IPS DF 4.7 (cell line): ENCODE data around the gene CLIC4.
"Not testable (repeated sequence)": the region's sequence is repeated elsewhere in the genome, so short reads cannot be mapped to it uniquely, and the experiment has no call there.

ENCODE experiments used
- DNase-seq: peaks from one replicate; pipeline ENCODE4 v3.0.0-alpha.2; 2013; ENCODE audit warnings: low spot score; ENCODE audit errors: extremely low read depth

CLIC4 gene

DNA sequence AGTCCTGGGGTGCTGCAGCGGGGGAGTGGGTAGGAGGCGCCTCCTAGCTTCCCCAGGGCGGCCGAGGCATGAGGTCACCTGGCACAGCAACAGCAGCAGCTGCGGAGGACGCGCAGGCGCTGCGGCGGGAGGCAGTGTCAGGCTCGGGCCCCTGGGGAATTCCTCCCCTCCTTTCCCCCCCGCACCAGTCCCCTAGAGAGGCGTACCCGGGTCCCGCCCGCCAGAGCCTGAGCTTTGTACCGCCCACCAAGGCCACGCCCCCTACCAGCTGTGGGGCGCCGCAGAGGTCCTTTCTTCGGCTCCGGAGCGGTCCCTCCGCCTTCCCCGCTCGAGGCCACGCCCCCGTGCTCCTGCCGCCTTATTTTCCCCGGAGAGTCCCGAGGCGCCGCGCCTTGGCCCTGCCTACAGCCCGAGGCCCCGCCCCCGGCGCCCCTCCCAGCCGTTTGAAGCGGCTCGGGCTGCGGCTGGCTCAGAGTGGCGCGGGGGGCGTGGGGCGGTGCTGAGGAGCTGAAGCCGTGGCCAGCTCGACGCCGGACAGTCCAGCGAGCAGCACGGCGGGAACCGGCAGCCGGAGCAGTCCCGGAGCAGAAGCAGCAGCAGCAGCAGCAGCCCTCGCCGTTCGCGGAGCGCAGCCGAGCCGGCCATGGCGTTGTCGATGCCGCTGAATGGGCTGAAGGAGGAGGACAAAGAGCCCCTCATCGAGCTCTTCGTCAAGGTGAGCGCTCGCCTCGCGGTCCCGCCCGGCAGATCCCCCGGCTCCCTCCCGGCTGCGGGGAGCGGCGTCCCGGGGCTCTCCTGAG, at the start of gene CLIC4:
TSS of gene CLIC4 (plus strand) at position 537 of the 800 bp plus-strand sequence. CDS start at position 644, 107 bp downstream.
- peak; percentile 88 for DNase-seq

DNA sequence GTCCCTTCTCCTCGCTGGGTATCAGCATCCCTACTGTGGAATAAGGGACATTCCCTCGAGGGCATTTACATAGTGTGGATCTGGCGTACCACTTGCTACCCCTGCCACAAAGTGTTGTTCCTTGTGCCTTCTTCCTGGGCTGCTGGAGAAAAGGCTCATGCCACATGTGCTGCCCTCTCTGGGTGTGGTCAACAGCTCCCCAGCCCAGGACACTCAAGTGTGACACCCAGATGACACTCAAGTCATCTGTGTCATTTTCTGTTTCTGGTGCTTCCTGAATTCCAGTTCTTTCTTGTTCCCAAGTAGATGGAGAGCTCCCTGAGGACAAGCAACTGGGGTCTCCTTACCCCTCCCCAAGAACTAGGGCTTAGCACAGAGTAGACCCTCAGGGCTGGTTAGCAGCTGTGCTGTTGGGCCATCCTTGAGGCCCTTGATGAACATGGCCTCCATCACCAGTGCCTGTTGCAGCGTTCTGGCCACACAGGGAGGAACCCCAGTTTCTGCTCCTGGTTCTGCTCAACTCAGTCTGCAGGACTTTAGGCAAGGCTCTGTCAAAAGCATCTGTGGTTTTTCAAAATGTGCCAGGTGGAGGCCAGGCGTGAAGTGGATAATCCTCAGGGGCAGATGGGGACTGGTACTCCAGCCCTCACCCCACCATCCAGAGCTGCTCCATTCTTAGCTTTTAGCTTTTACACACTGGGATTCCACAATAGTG, 49.0 kb upstream of the CLIC4 start:
- DNase-seq: no peak

DNA sequence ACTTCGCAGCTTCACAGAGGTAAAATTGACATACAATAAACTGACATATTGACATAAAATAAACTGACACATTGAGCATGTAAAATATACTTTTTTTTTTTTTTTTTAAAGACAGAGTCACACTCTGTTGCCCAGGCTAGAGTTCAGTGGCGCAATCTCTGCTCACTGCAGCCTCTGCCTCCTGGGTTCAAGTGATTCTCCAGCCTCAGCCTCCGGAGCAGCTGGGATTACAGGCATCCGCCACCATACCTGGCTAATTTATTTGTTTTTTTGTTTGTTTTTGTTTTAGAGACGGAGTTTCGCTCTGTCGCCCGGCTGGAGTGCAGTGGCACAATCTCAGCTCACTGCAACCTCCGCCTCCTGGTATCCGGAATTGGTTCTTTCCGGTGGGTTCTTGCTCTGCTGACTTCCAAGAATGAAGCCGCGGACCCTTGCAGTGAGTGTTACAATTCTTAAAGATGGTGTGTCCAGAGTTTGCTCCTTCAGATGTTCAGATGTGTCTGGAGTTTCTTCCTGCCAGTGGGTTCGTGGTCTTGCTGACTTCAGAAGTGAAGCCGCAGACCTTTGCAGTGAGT, 48.4 kb upstream of the CLIC4 start:
- DNase-seq: no peak

DNA sequence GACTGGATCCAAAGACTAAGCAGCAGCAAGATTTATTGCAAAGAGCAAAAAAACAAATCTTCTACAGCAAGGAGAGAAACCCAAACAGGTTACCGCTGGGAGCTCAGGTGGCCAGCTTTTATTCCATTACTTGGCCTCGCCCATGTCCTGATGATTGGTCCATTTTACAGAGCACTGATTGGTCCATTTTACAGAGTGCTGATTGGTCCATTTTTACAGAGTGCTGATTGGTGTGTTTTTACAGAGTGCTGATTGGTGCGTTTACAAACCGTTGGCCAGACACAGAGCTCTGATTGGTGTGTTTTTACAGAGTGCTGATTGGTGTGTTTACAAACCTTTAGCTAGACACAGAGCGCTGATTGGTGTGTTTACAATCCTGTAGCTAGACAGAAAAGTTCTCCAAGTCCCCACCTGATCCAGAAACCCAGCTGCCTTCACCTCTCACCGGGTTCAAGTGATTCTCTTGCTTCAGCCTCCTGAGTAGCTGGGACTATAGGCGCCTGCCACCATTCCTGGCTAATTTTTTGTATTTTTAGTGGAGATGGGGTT, 47.7 kb upstream of the CLIC4 start:
- not testable (repeated sequence) for DNase-seq

DNA sequence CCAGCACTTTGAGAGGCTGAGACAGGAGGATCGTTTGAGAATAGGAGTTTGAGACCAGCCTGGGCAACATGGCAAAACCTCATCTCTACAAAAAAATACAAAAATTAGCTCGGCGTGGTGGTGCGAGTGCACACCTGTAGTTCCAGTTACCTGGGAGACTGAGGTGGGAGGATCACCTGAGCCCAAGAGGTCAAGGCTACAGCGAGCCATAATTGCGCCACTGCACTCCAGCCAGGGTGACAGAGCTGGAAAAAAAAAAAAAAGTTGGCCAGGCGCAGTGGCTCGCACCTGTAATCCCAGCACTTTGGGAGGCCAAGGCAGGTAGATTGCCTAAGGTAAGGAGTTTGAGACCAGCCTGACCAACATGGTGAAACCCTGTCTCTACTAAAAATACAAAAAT, 46.9 kb upstream of the CLIC4 start:
- DNase-seq: not testable (repeated sequence)

DNA sequence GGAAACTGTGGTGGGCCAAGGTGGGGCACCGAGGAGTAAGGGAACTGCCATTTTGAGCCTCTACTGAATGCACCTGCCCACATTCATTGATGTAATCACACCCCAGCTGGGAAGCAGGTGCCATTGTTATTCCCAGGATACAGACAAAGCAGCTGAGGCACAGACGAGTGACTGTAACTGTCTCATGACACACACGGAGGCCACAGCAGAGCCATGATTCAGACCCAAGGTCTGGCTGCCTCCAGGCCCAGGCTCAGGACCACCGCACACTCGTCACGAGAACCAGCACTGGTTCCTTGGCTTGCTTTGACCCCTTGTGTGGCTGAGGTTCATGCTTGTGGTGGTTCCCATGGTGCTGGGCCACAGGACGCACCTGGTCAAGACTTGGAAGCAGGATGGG, 45.6 kb upstream of the CLIC4 start:
- no peak for DNase-seq

DNA sequence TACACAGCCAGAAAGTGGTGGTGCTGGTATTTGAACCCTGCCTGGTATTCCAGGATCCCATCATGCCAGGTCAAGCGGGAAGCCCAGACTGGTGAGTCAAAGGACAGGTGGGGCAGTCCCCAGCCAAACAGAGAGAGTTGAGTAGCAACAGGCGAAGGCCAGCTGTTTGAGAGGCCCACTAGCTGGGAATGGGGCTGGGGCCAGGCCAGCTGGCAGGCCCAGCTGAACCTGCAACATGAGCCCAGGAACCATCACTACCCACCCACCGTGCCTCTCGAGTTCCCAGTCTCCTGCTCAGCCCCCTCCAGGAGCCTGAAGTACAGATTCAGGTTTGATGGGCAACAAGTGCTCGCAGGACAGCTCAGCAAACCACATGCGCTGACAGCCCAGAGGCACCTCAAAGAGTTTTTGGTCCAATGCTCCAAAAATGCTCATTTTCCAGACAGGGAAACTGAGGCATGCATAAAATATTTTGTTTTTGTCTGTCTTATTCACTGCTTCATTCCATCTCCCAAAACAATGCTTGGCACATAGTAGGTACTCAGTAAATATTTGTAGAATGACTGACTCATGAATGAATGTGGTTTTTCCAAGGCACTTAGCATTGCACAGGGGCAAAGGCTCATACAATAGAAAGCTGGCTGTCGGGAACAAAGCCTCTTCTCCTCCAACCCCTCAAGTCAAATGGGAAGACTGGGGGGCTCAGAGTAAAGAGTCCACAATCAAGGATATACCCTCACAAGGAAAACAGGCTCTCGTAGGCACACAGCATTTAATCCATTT, 42.5 kb upstream of the CLIC4 start:
- no peak for DNase-seq

DNA sequence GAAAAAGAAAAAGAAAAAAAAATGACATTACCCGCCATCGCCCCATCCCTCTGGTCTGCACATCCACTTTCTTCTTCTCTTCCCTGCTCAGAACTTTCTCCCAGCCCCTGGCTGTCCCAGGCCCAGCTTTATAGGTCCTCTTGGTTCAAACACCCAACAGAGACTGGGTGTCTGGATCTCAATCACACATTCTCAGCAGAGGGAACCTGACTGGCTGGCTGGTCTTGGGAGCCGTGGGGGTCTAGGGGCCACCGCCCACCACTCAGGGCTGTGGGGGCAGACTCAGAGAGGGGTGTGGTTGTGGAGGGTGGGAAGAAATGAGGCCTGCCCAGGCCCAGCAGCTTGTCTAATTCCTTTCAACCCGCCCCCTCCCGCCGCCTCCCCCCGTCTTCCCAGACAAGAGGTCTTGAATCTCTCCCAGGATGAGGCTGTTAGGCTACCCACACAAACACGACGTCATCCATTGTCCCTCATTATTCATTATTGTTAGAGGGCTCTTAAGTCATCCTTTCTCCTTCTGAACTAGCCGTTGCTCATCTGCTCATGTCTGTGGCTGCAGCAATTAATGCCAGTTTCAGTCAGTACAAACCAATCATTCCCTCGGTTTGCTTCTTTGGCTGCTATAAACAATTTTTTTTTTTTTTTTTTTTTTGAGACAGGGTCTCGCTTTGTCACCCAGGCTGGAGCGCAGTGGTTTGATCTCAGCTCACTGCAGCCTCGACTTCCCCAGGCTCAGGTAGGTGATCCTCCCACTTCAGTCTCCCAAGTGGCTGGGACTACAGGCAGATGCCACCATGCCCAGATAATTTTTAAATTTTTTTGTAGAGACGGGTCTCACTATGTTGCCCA, 40.6 kb upstream of the CLIC4 start:
- no peak for DNase-seq

DNA sequence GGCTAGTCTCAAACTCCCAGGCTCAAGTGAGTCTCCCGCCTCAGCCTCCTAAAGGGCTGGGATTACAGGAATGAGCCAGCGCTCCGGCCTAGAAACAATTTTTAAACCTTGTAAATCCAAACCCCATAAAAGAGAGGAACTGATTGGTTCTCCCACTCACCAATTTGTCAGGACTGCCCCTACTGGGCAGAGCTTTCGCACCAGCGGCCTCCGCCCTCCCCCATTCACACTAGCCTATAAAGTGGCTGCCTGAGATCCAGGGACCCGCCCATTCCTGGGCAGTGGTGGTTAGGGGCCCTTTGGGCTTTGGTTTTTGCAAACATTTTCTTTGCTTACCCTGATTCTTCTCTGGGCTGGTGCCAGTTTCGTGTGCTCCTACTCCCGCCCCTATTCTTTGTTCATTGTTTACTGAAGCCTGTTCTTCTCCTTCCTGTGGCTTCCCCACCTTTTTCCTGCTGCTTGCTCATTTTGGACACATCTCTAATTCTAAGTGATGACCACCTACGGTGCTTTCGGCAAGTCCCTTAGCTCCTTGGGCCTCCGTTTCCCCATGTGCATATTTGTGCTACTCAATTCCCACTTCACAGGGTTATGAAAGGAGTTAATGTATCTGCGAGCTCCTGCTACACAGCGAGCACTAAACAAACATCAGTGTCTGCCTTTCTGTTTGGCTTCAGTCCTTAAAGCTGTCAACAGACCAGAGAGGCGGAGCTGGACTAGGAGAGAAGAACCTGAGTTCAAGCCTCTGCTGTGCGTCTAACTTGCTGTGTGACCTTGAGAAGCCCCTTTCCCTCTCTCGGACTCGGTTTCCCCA, 39.8 kb upstream of the CLIC4 start:
- DNase-seq: peak; percentile 53

DNA sequence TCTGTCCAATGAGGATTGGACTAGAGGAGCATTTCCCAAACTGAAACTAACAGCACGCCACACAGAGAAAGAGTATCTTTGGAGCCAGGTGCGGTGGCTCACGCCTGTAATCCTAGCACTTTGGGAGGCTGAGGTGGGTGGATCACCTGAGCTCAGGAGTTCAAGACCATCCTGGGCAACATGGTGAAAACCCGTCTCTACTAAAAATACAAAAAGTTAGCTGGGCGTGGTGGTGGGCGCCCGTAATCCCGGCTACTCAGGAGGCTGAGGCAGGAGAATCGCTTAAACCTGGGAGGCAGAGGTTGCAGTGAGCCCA, 39.2 kb upstream of the CLIC4 start:
- DNase-seq: not testable (repeated sequence)

DNA sequence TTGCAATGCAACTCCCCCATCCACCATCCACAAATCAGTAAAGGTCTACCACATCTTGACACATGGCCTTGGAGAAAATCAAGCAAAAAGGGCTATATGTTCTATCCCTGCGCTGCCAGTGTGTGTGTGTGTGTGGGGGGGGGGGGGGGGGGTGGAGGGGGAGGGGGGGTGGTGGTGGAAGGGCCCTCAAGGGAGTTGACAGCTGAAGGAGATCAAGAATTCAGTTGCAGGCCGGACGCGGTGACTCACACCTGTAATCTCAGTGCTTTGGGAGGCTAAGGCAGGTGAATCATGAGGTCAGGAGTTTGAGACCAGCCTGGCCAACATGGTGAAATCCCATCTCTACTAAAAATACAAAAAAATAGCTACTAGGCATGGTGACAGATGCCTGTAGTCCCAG, 37.6 kb upstream of the CLIC4 start:
- no peak for DNase-seq

DNA sequence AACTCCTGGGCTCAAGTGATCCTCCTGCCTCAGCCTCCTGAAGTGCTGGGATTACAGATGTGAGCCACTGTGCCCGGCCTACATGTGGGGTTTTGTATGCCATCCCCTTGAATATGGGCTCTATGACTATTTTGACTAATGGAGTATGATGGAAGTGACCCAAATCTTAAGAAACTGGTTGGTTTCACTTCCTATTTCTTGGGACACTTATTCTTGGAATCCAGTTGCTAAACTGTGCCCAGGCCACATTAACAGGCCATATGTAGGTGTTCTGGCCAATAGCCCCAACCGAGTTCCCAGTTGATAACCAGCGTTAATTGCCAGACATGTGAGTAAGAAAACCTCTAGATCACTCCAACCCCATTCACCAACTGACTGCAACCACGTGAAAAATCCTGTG, 36.3 kb upstream of the CLIC4 start:
- no peak for DNase-seq

DNA sequence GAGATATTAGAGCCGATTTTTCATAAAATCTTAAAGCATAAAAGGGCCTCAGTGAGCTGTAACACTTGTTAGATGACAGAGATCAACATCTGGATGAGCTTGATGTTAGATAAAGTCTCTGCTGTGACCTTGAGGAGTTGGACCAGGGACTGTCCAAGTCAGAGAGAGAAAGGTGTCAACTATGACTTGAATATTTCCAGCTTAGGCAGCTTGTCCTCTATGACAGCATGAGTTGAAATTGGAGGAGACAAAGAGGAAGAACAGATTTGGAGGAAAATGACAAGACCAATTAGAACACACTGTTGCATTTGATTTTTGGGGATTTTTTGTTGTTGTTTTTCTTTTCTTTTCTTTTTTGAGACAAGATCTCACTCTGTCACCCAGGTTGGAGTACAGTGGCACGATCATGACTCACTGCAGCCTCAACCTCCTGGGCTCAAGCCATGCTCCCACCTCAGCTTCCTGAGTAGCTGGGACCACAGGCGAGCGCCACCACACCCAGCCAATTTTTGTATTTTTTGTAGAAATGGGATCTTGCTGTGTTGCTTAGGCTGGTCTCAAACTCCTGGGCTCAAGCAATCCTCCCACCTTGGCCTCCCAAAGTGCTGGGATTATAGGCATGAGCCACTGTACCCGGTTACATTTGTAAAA, 35.3 kb upstream of the CLIC4 start:
- no peak for DNase-seq

DNA sequence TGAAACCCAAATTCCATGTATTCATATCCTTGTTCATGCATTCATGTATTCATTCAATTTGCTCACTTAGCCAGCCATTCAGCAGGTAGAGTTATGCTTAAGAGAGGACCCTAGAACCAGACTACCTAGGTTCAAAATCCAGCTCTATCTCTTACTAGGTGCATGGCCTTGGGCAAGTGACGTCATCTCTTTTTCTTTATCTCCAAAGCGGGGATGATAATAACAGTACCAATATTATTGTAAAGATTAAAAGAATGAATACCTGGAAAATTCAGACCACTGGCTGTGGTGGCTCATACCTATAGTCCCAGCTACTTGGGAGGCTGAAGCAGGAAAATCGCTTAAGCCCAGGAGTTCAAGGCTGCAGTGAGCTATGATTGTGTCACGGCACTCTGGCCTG, 33.9 kb upstream of the CLIC4 start:
- no peak for DNase-seq

DNA sequence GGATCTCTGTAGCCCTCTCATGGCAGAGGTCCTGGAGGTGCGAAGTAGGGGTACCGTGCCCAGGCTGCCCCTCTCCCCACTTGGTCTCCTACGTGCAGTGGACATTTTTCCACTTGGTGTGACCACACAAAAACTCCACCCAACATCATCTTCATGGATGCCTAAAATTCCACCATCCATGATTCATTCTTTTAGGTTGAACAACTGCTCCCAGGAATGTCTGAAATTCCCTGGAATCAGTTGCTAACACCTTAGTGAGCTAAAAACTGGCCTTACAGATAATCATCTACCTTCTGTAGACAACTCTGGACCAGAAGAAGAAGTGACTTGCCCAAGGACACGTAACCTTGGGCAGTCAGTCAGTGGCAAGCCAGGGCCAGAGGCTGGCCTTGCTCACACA, 32.1 kb upstream of the CLIC4 start:
- no peak for DNase-seq

DNA sequence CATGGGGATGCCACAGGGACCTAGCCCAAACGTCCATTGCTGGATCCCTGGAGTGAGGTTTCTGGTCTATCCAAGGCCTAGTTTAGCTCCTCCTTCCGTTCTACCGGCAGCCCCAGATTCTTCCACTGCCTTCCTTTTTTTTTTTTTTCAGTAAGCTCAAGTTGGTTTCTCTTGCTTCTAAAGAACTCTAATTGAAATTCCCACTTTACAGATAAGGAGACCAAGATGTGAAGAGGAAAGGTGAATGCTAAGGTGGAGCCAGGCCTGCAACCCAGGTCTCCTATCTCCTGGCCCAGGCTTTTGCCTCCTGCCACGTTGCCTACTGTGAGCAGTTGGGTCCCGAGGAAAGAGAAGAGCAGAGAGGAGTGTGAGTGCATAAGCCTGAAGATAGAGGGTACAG, 31.5 kb upstream of the CLIC4 start:
- DNase-seq: no peak

DNA sequence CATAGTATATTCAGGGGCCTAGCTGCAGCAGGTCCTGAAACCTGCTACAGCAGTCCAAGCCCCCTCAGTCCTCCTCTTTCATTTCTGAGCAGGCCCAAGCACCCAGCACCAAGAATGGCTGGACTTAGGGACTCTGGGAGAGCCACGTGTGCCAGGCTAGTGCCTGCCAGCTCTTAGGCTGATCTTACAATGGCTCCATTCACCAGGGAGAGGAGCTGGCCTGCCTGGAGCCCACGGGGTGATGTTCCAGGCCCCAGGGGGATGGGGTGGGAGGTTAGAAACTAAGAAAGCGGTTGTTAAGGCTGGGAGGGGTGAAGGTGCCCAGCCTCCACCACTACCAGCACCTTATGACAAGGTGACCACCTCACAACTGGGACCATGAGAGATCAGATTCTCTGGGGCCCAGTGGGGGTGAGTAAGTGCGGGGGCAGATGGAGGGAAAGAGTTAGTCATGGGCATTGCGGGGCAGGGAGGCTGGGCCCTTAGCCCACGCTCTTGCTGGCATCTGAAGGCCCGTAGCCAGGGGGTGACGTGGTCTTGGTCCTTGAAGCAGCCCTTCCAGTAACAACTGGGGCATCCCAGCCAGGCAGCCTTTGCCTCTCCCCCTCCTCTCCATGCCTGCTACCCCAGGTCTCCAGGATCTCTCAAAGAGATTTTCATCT, 30.3 kb upstream of the CLIC4 start:
- DNase-seq: no peak

DNA sequence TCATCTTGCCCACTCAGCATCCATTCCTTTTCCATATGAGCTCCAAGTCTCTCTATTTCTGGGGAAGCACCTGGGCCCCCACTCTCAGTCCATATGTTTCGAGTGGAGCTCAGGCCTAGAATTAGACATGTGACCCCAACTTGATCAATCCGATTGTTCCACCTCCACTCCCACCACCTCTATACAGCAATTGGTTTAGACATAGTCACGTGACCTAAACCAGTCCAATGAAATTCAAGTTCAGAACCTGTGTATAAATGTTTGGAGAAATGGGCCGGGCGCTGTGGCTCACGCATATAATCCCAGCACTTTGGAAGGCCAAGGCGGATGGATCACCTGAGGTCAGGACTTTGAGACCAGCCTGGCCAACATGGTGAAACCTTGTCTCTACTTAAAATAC, 29.6 kb upstream of the CLIC4 start:
- no peak for DNase-seq
